Chondrocyte (in vitro differentiated cells): ENCODE results near the gene PWWP2B. TPM values are rescaled to one million over a fixed set of nuclear protein-coding genes. Genes with fewer than 3 reads are reported as not detected.

Experiments used
- DNase-seq: peaks from one replicate; pipeline ENCODE4 v3.0.0; 2021; ENCODE audit warnings: mixed read lengths, low spot score
- H3K27ac Mint-ChIP-seq: one replicate; pipeline ENCODE4 v1.8.0; 2021; ENCODE audit warnings: mild to moderate bottlenecking, moderate library complexity, mixed read lengths; ENCODE audit not compliant: unreplicated experiment
- H3K27me3 Mint-ChIP-seq: 2 replicates; pipeline ENCODE4 v1.8.0; 2021; ENCODE audit warnings: low read depth, mixed read lengths
- H3K36me3 Mint-ChIP-seq: 2 replicates; pipeline ENCODE4 v1.8.0; 2021; ENCODE audit warnings: low read depth, mixed read lengths
- H3K4me1 Mint-ChIP-seq: 2 replicates; pipeline ENCODE4 v1.8.0; 2021; ENCODE audit warnings: low read depth, mild to moderate bottlenecking, mixed read lengths
- H3K4me3 Mint-ChIP-seq: one replicate; pipeline ENCODE4 v1.8.0; 2021; ENCODE audit warnings: mild to moderate bottlenecking, moderate library complexity, mixed read lengths; ENCODE audit not compliant: unreplicated experiment
- H3K9me3 Mint-ChIP-seq: 2 replicates; pipeline ENCODE4 v1.8.0; 2021; ENCODE audit warnings: low read depth, mixed read lengths
- CTCF ChIP-seq: fragments of 200-600 bp; sonication (generic); IDR thresholded peaks from 2 replicates; pipeline ENCODE4 v1.5.0; 2021; ENCODE audit warnings: antibody characterized with exemption, mild to moderate bottlenecking, moderate library complexity
- total RNA-seq: library from RNA; stranded (reverse); gene quantifications from 3 replicates; pipeline ENCODE4 v1.2.1, GENCODE V29; 2021

The PWWP2B gene
- total RNA-seq, 1 donor from 2014 or later = 13.2 TPM

DNA sequence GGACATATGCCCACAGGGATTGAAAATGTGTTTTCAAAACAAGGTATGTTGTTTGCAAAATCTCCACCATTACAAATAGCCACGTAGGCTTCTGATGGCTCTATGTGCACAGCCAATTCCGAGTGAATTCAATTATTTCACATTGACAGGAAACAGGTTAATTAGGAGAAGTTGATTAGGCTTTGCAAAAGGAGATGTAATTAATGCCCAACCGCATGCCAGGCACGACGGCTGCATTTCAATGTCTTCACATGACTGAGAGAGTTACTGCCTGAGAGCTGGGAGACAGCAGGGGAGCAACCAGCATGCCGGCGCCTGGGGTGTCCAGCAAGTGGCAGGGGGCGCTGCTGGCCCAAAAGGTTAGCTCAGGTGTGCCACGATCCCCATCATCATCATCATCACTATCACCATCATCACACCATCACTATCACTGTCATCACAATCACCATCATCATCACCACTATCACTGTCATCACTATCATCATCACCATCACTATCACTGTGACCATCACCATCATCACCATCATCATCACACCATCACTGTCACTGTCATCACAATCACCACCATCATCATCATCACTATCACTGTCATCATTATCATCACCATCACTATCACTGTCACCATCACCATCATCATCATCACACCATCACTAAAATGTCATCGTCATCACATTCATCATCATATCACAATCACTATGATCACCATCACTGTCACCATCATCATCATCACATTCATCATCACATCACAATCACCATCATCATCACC lies 30.2 kb downstream of the PWWP2B start:
- Mint-ChIP-seq H3K4me3 (no peak overlapping the region), H3K4me1 (peaks cover 14% of the 10 kb centered on the region), H3K9me3 (no peaks in the 10 kb centered on the region), H3K27ac (no peak overlapping the region), H3K27me3 (no peaks in the 10 kb centered on the region), H3K36me3 (no peaks in the 10 kb centered on the region)
- no peak for TF ChIP-seq CTCF
- no peak for DNase-seq

GRCh38 chr10:132427939-132428367 lies 31.0 kb downstream of the PWWP2B start:
- H3K9me3 Mint-ChIP-seq = no peaks in the 10 kb centered on the region
- no peak for DNase-seq
- no peak overlapping the region for H3K27ac Mint-ChIP-seq
- H3K4me3 Mint-ChIP-seq = no peak overlapping the region
- no peak for TF ChIP-seq CTCF
- no peaks in the 10 kb centered on the region for H3K27me3 Mint-ChIP-seq
- H3K36me3 Mint-ChIP-seq = no peaks in the 10 kb centered on the region
- H3K4me1 Mint-ChIP-seq = peaks cover 6% of the 10 kb centered on the region

GRCh38 chr10:132428486-132428995 lies 31.5 kb downstream of the PWWP2B start:
- peaks cover under 1% of the 10 kb centered on the region for H3K4me1 Mint-ChIP-seq
- H3K27me3 Mint-ChIP-seq = no peaks in the 10 kb centered on the region
- H3K4me3 Mint-ChIP-seq = no peak overlapping the region
- no peak overlapping the region for H3K27ac Mint-ChIP-seq
- no peaks in the 10 kb centered on the region for H3K36me3 Mint-ChIP-seq
- no peak for DNase-seq
- no peak for TF ChIP-seq CTCF
- H3K9me3 Mint-ChIP-seq = no peaks in the 10 kb centered on the region

GRCh38 chr10:132429281-132430230 lies 32.6 kb downstream of the PWWP2B start:
- Mint-ChIP-seq H3K9me3 (no peaks in the 10 kb centered on the region), H3K4me3 (no peak overlapping the region), H3K4me1 (no peaks in the 10 kb centered on the region), H3K27me3 (no peaks in the 10 kb centered on the region), H3K27ac (no peak overlapping the region), H3K36me3 (no peaks in the 10 kb centered on the region)
- no peak for TF ChIP-seq CTCF
- no peak for DNase-seq

- no peak for DNase-seq
- no peak for TF ChIP-seq CTCF
- H3K4me1 Mint-ChIP-seq = no peaks in the 10 kb centered on the region
- no peaks in the 10 kb centered on the region for H3K9me3 Mint-ChIP-seq
- H3K4me3 Mint-ChIP-seq = no peak overlapping the region
- H3K27me3 Mint-ChIP-seq = no peaks in the 10 kb centered on the region
- H3K27ac Mint-ChIP-seq = no peak overlapping the region
- H3K36me3 Mint-ChIP-seq = no peaks in the 10 kb centered on the region
Observed at GRCh38 chr10:132430231-132430743, 33.3 kb downstream of the PWWP2B start.
